Measurements from ENCODE around the gene SLC39A3. TPM values are rescaled to one million over a fixed set of nuclear protein-coding genes. Genes with fewer than 3 reads are reported as not detected.

Gene SLC39A3
- total and polyA plus RNA-seq, 2 experiments from 2014 or later = 33.5 to 47.4 TPM

DNA sequence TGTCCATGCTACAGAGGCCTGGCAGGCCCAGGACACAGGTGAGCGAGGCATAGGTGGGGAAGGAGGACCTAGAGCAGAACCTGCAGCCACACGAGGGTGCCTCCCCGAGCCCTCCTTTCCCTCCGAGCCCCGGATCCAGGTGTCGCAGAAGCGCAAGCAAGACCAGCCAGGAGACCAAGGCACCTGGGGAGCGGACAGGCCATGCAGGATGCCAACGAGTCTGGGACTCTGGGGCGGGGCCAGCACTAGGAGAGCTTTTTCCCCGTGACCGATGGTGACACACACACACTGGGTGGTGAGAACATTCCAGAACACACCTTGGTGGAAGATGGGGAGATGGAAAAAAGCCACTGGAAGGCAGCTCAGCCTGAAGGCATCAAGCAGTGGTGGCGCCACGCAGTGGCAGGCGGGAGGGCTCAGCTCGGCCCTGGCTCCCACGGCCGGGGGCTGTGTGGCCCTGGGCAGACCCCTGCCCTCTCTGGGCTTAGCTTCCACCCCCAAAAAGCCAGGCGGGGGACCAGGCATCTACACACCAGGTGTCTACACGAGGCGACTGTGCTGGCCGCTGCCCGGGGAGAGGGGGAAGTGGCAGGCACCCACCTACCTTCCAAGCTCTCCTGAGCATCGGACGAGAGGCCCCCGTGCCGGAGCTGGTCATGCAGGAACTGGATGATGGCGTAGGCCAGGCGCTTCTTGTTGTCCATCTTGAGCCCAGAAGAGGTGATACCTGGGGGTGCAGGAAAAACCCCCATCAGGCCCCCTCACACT lies 28.7 kb upstream of the SLC39A3 start:
- peaks cover 10% of the 10 kb centered on the region; the same call in 1 of the 2 replicates for H4K20me1 ChIP-seq (replicated peaks; ENCODE audit: insufficient read depth)
- Mint-ChIP-seq H3K36me3 (ENCODE audit: low read depth) (peaks cover 32% of the 10 kb centered on the region), H3K27ac (no peak overlapping the region), H3K4me3 (no peak overlapping the region), H3K27me3 (ENCODE audit: insufficient read depth, low read depth, poor library complexity) (peaks cover 14% of the 10 kb centered on the region), H3K9me3 (no peaks in the 10 kb centered on the region), H3K4me1 (no peaks in the 10 kb centered on the region)
- DNase-seq (ENCODE audit: low spot score) (no peak), ATAC-seq (no peak)
- no peaks in the 10 kb centered on the region for H3K9me2 ChIP-seq (ENCODE audit: insufficient read depth)
- no peaks in the 10 kb centered on the region for H3K4me1 ChIP-seq (ENCODE audit: insufficient read depth)
- H3K36me3 ChIP-seq (ENCODE audit: insufficient read depth) = peaks cover 9% of the 10 kb centered on the region; the same call in 1 of the 2 replicates
- no peaks in the 10 kb centered on the region for H3K27me3 ChIP-seq (ENCODE audit: insufficient read depth)
- TF ChIP-seq JUNB (IDR thresholded peaks at IDR 0.05; ENCODE audit: unreplicated experiment) = no peak
- TF ChIP-seq, protein P1, sequence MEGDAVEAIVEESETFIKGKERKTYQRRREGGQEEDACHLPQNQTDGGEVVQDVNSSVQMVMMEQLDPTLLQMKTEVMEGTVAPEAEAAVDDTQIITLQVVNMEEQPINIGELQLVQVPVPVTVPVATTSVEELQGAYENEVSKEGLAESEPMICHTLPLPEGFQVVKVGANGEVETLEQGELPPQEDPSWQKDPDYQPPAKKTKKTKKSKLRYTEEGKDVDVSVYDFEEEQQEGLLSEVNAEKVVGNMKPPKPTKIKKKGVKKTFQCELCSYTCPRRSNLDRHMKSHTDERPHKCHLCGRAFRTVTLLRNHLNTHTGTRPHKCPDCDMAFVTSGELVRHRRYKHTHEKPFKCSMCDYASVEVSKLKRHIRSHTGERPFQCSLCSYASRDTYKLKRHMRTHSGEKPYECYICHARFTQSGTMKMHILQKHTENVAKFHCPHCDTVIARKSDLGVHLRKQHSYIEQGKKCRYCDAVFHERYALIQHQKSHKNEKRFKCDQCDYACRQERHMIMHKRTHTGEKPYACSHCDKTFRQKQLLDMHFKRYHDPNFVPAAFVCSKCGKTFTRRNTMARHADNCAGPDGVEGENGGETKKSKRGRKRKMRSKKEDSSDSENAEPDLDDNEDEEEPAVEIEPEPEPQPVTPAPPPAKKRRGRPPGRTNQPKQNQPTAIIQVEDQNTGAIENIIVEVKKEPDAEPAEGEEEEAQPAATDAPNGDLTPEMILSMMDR (conservative IDR thresholded peaks at IDR 0.05; ENCODE audit: low read depth in 2 of 2) = peak in 1 of 2 experiments; percentile 34; a peak in 2 of 4 replicates
- no peak overlapping the region for H3K4me2 ChIP-seq
- H3K79me2 ChIP-seq (replicated peaks; ENCODE audit: insufficient read depth) = peaks cover 34% of the 10 kb centered on the region
- no peak overlapping the region for H2AFZ ChIP-seq
- no peaks in the 10 kb centered on the region for H3F3A ChIP-seq (replicated peaks; ENCODE audit: low read depth)
- H3K4me3 ChIP-seq = no peak overlapping the region
- H3K27ac ChIP-seq (ENCODE audit: low read depth) = no peak overlapping the region

DNA sequence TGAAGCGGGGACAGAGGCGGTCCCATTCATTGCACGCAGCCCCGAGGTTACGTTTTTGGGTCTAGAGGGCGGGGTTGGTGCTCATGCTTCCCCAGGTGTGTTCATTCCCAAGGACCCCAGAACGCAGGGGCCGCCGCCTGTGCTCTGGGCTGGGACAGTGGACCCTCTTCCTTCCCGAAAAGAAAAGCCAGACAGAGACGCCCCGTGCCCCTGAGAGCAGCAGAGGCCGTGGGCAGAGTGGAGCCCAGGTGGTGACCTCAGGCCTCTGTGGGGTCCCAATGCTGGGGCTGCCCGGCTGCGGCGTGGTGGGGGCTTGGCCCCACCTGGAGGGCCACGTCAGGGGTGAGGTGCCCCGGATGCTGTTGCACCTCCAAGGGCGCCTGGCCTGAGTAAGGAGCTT lies 27.9 kb upstream of the SLC39A3 start:
- DNase-seq (ENCODE audit: low spot score) (no peak), ATAC-seq (no peak)
- Histone ChIP-seq H3K36me3 (ENCODE audit: insufficient read depth) (peaks cover 9% of the 10 kb centered on the region; the same call in 1 of the 2 replicates), H3K4me2 (no peak overlapping the region), H3F3A (replicated peaks; ENCODE audit: low read depth) (no peaks in the 10 kb centered on the region), H3K27me3 (ENCODE audit: insufficient read depth) (no peaks in the 10 kb centered on the region), H3K9me2 (ENCODE audit: insufficient read depth) (no peaks in the 10 kb centered on the region), H4K20me1 (replicated peaks; ENCODE audit: insufficient read depth) (peaks cover 10% of the 10 kb centered on the region; the same call in 1 of the 2 replicates), H3K4me3 (no peak overlapping the region), H3K79me2 (replicated peaks; ENCODE audit: insufficient read depth) (peaks cover 34% of the 10 kb centered on the region), H3K27ac (ENCODE audit: low read depth) (no peak overlapping the region), H3K4me1 (ENCODE audit: insufficient read depth) (no peaks in the 10 kb centered on the region), H2AFZ (no peak overlapping the region)
- TF ChIP-seq ZNF114 (CRISPR knock-in tag; IDR thresholded peaks at IDR 0.05) (no peak), ZNF331 (CRISPR knock-in tag; IDR thresholded peaks at IDR 0.05; ENCODE audit: low read depth) (no peak), CREB1 (CRISPR knock-in tag; IDR thresholded peaks at IDR 0.05; ENCODE audit: low read depth) (no peak), JUNB (IDR thresholded peaks at IDR 0.05; ENCODE audit: unreplicated experiment) (no peak), REST (IDR thresholded peaks at IDR 0.05; ENCODE audit: unreplicated experiment) (no peak), NANOG (IDR thresholded peaks at IDR 0.05; ENCODE audit: borderline replicate concordance) (no peak), ETS1 (IDR thresholded peaks at IDR 0.05) (no peak)
- Mint-ChIP-seq H3K27me3 (ENCODE audit: insufficient read depth, low read depth, poor library complexity) (peaks cover 14% of the 10 kb centered on the region), H3K9me3 (no peaks in the 10 kb centered on the region), H3K4me1 (no peaks in the 10 kb centered on the region), H3K36me3 (ENCODE audit: low read depth) (peaks cover 35% of the 10 kb centered on the region), H3K27ac (no peak overlapping the region), H3K4me3 (no peak overlapping the region)

All from GM23338 (cell line).